Activated CD4-positive, alpha-beta T cell treated with anti-CD3 and anti-CD28 coated beads, Interleukin-2, amount 10 ng/mL, durations not matched to agents 7 days and 5 days (primary cell): ENCODE results near the gene RAB31. TPM values are rescaled to one million over a fixed set of nuclear protein-coding genes. Genes with fewer than 3 reads are reported as not detected.
"Not testable (repeated sequence)": the region's sequence is repeated elsewhere in the genome, so short reads cannot be mapped to it uniquely, and the experiment has no call there.

Experiments used
- CTCF ChIA-PET: fragments of 350-600 bp; sonication (Branson Sonifier 250); formaldehyde crosslinking; loops from one replicate; lab custom pipeline; 2021; ENCODE audit warnings: antibody characterized with exemption; lab: Charles Lee
- POLR2A ChIA-PET: fragments of 350-600 bp; sonication (Branson Sonifier 250); formaldehyde crosslinking; loops from one replicate; lab custom pipeline; 2021; ENCODE audit warnings: antibody characterized with exemption; lab: Charles Lee
- DNase-seq: peaks from one replicate; pipeline ENCODE4 v3.0.0-alpha.2; 2020
- H3K27ac Mint-ChIP-seq: one replicate; pipeline ENCODE4 v1.8.0; 2021; ENCODE audit warnings: mild to moderate bottlenecking, moderate library complexity, mixed read lengths
- H3K27me3 Mint-ChIP-seq: one replicate; pipeline ENCODE4 v1.8.0; 2021; ENCODE audit warnings: mixed read lengths
- H3K36me3 Mint-ChIP-seq: one replicate; pipeline ENCODE4 v1.8.0; 2021; ENCODE audit warnings: low read depth, mixed read lengths
- H3K4me1 Mint-ChIP-seq: one replicate; pipeline ENCODE4 v1.8.0; 2021; ENCODE audit warnings: mixed read lengths
- H3K4me3 Mint-ChIP-seq: one replicate; pipeline ENCODE4 v1.8.0; 2021; ENCODE audit warnings: mild to moderate bottlenecking, moderate library complexity, mixed read lengths
- H3K9me3 Mint-ChIP-seq: one replicate; pipeline ENCODE4 v1.8.0; 2021; ENCODE audit warnings: mixed read lengths
- total RNA-seq, 2 experiments: library from RNA; stranded (reverse); gene quantifications; one replicate each; pipeline ENCODE4 v1.2.3, GENCODE V29; 2021

The RAB31 gene
- total RNA-seq, 2 experiments from 2014 or later = 0.92 to 1.3 TPM

DNA sequence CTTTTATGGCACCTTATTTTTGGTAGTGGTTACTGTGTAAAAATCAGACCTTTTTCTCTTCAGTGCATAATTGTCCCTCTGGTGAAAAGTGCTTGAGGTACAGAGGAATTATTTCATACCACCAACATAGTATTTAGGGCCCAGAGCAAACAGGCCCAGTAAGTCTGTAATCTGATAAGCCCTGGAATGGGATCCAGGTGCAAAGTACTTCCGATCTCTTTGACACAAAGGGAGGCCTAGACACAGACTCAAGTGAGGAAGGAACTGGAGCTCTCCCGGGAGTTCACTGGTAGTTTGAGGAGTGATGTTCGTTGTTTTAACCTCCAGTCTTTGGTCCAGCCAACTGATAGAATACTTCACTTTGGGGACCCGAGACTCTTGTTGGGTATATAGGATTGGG lies 57.4 kb downstream of the RAB31 start:
- DNase-seq = no peak
- H3K9me3 Mint-ChIP-seq = no peaks in the 10 kb centered on the region
- CTCF ChIA-PET = no interaction called here

DNA sequence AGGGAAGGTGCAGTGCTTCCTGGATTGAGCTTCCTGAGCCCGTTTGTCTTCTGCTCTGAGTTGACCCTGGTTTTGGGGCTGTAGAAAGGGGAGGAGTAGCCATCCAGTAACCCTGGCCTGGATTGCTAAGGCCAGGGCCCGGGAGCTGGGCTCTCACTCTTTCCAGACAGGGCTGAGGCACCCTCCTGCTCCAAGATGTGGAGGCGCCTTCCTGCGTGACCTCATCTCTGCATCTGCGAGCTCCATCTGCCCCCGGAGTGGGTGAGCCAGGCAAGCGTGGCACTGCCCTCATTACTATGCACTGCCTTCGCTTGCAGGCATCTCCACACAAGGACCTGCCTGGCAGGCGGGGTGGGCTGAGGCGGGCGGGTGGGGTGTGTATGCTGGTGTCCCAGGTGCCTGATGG lies 58.0 kb downstream of the RAB31 start:
- Mint-ChIP-seq H3K9me3 (no peaks in the 10 kb centered on the region), H3K36me3 (no peaks in the 10 kb centered on the region), H3K4me1 (no peaks in the 10 kb centered on the region), H3K27me3 (peaks cover 4% of the 10 kb centered on the region), H3K27ac (no peak overlapping the region), H3K4me3 (no peak overlapping the region)
- no peak for DNase-seq
- ChIA-PET POLR2A (no interaction called here), CTCF (no interaction called here)

More for the DNA sequence above, 57.4 kb downstream of the RAB31 start:
- H3K36me3 Mint-ChIP-seq = no peaks in the 10 kb centered on the region
- no peak overlapping the region for H3K27ac Mint-ChIP-seq
- peaks cover 4% of the 10 kb centered on the region for H3K27me3 Mint-ChIP-seq
- H3K4me1 Mint-ChIP-seq = no peaks in the 10 kb centered on the region
- POLR2A ChIA-PET = no interaction called here
- no peak overlapping the region for H3K4me3 Mint-ChIP-seq

DNA sequence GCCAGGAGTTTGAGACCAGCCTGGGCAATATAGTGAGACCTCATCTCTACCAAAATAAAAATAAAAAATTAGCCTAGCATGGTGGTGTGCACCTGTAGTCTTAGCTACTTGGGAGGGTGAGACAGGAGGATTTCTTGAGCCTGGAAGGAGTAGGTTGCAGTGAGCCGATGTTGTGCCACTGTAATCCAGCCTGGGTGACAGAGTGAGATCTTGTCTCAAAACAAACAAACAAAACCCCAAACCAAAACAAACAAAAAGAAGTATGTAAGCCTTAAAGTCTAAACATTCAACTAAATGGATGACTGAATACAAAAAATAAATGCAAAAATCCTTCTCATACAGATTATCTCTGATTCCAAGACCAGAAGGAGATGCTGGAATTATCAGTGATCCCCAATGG lies 58.6 kb downstream of the RAB31 start:
- Mint-ChIP-seq H3K27ac (no peak overlapping the region), H3K4me3 (no peak overlapping the region), H3K36me3 (no peaks in the 10 kb centered on the region), H3K4me1 (peaks cover 1% of the 10 kb centered on the region), H3K9me3 (no peaks in the 10 kb centered on the region), H3K27me3 (peaks cover 4% of the 10 kb centered on the region)
- ChIA-PET POLR2A (no interaction called here), CTCF (no interaction called here)
- DNase-seq = no peak

DNA sequence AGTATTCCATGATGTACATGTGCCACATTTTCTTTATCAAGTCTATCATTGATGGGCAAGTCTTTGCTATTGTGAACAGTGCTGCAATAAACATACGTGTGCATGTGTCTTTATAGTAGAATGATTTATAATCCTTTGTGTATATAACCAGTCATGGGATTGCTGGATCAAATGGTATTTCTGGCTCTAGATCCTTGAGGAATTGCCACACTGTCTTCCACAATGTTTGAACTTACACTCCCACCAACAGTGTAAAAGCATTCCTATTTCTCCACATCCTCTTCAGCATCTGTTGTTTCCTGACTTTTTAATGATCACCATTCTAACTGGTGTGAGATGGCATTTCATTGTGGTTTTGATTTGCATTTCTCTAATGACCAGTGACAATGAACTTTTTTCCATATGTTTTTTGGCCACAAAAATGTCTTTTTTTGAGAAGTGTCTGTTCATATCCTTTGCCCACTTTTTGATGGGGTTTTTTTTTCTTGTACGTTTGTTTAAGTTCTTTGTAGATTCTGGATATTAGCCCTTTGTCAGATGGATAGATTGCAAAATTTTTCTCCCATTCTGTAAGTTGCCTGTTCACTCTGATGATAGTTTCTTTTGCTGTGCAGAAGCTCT lies 60.1 kb downstream of the RAB31 start:
- H3K27ac Mint-ChIP-seq, H3K4me3 Mint-ChIP-seq, H3K27me3 Mint-ChIP-seq, CTCF ChIA-PET, DNase-seq, H3K9me3 Mint-ChIP-seq, H3K36me3 Mint-ChIP-seq, H3K4me1 Mint-ChIP-seq, POLR2A ChIA-PET: not testable (repeated sequence)

DNA sequence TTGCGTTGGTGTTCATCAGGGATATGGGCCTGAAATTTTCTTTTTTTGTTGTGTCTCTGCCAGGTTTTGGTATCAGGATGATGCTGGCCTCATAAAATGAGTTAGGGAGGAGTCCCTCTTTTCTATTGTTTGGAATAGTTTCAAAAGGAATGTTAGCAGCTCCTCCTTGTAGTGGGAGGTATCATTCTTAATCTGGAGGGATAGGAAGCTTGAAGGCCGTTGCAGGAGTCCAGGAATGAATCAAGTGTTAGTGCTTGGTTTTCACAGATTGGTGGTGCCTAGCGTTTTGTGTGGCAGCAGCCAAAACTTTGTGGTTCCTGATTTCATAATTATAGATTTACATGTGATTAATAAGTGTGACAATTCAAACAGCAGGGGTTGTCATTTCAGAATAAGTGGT lies 62.0 kb downstream of the RAB31 start:
- H3K4me1 Mint-ChIP-seq, POLR2A ChIA-PET, H3K4me3 Mint-ChIP-seq, H3K36me3 Mint-ChIP-seq, H3K27ac Mint-ChIP-seq, DNase-seq, H3K9me3 Mint-ChIP-seq, H3K27me3 Mint-ChIP-seq: not testable (repeated sequence)
- CTCF ChIA-PET = interaction anchor here (1.1 kb wide), 1 partner anchor 15 kb away, joined by 4 read pairs; no protein-coding TSS in a partner anchor

DNA sequence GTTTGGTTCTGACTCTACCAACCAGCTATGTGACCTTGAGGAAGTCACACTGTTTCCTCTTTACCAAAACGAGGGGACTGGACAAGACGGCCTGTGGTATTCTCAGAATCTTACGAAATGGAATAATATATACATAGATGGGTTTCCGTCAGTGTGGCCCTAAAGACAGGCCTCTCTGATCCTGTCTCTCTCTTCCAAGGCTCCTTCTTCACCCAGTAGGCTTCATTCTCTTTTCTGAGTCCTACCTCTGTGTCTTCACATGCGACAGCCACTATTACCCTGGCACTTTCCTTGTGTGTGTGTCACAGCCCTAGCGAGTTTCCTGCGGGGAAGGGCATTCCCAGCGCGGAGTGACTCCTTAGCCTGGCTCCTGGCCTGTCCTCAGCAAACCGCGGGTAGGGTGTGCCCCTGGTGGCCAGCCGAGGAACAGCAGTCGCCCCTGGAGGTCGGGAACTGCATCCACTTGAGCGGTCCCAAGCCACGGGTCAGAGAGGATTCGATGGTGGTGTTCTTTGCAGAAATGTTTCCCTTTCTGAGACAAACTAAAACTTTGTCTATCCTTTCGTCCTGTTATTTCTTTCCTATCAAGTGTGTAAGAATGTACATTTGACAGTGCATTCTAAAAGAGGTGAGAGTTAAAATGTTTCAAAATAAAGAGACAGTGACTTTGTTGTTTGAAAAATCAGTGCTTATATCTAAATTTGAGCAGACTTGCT lies 63.3 kb downstream of the RAB31 start:
- Mint-ChIP-seq H3K9me3 (no peaks in the 10 kb centered on the region), H3K4me3 (no peak overlapping the region), H3K27ac (no peak overlapping the region), H3K36me3 (no peaks in the 10 kb centered on the region), H3K27me3 (peaks cover 12% of the 10 kb centered on the region), H3K4me1 (peaks cover 1% of the 10 kb centered on the region)
- ChIA-PET POLR2A (no interaction called here), CTCF (interaction anchor here (0.8 to 1.1 kb wide), 3 partner anchors 16 to 31 kb away, joined by 3 to 4 read pairs (median 3); no protein-coding TSS in a partner anchor)
- peak; percentile 56 for DNase-seq

DNA sequence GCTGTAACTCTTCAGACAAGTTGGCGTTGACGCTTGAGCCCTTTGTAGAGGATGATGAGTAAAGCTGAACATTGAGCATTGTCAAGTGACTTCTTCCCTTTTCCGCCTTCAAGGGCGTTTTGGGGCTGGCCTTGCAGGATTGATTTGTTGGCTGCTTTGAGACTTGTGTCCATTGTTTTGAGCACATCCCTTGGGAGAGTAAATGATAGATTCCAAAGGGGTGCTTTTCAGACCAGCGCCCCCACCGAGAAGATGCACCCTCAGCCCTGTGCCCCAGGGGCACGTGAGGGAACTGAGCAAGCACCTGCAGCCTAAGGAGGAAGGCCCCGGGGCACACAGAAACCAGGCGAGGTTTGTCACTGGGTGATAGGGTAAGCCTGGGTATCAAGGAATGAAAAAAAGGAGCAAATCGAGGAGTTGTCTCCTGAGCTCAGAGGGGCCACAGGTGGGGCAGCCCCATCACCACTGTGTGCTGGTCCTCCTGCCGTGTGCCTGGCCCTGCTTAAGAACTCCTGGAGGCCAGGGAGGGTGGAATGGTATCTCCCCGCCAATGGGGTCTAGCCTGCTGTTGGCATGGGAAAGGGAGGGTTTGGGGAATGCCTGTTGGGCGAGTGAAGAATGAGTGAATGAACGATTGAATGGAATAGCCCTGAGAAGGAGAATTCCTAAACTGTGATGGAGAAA lies 64.0 kb downstream of the RAB31 start:
- Mint-ChIP-seq H3K36me3 (no peaks in the 10 kb centered on the region), H3K4me1 (peaks cover 1% of the 10 kb centered on the region), H3K4me3 (no peak overlapping the region), H3K27ac (no peak overlapping the region), H3K9me3 (no peaks in the 10 kb centered on the region), H3K27me3 (peaks cover 12% of the 10 kb centered on the region)
- ChIA-PET POLR2A (no interaction called here), CTCF (no interaction called here)
- DNase-seq = no peak

DNA sequence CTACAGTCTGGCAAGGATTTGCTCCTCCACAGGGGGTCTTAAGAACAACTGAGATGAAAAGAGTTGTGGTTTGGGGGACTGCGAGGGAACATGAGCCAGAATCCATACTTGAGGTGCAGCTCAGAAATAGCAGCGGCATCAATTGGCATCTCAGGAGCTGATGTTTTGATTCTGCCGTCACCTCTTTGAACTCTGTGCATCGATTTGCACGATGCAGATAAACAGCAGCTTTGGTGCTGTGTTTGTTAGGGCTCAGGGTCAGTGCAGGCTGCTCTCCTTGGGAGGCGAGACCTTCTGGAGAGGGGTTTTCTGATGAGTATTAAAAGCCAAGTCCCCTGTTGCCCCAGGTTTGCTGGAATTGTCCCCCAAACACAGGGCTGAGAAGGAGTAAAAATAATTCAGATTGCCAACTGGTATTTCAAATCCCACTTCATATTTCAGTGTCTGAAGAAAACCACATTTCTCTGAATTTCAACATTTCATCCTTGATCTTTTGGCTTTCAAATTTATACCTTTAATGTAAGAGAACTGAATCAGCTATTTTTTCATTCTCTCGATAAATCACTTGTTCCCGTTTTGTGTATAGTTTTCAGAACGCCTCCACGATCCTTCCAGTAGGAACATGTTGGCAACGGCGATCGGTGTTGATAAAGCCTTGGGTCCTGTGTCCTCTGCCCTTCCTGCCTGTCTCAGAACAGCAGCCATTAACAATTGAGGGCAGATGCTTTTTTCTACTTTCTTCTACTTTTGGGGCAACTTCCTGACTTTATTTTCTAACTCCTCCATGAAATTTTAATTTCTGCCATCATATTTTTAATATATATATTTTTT lies 65.0 kb downstream of the RAB31 start:
- no peak for DNase-seq
- no peak overlapping the region for H3K27ac Mint-ChIP-seq
- POLR2A ChIA-PET = no interaction called here
- H3K27me3 Mint-ChIP-seq = peaks cover 12% of the 10 kb centered on the region
- H3K4me3 Mint-ChIP-seq = no peak overlapping the region
- no peaks in the 10 kb centered on the region for H3K36me3 Mint-ChIP-seq
- peaks cover 1% of the 10 kb centered on the region for H3K4me1 Mint-ChIP-seq
- no peaks in the 10 kb centered on the region for H3K9me3 Mint-ChIP-seq
- CTCF ChIA-PET = interaction anchor here (0.5 kb wide), 1 partner anchor 645 kb away, joined by 3 read pairs; no protein-coding TSS in a partner anchor

DNA sequence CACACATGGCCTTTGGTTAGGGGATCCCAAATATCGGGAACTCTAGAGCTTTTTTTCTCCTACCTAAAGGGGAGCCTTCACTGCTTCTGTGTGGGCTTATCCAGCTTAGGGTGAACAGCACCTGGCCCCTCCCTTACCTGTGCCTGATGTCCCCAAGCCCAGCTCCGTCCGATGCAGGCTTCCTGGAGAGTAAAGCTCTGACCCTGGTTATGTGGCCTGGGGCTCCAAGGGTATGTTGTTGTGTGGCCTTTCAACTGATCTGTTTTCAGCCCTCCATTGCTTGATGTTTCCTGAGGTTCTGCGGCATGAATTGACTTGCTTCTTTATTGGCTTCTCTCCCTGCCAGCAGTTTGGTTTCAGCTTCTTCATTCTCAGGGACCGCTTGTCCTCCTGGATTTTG lies 66.0 kb downstream of the RAB31 start:
- H3K4me3 Mint-ChIP-seq = no peak overlapping the region
- no peaks in the 10 kb centered on the region for H3K9me3 Mint-ChIP-seq
- ChIA-PET CTCF (interaction anchor here (0.5 kb wide), 1 partner anchor 644 kb away, joined by 3 read pairs; no protein-coding TSS in a partner anchor), POLR2A (no interaction called here)
- H3K27me3 Mint-ChIP-seq = peaks cover 10% of the 10 kb centered on the region
- H3K4me1 Mint-ChIP-seq = peaks cover 1% of the 10 kb centered on the region
- H3K27ac Mint-ChIP-seq = no peak overlapping the region
- no peaks in the 10 kb centered on the region for H3K36me3 Mint-ChIP-seq
- DNase-seq = no peak

DNA sequence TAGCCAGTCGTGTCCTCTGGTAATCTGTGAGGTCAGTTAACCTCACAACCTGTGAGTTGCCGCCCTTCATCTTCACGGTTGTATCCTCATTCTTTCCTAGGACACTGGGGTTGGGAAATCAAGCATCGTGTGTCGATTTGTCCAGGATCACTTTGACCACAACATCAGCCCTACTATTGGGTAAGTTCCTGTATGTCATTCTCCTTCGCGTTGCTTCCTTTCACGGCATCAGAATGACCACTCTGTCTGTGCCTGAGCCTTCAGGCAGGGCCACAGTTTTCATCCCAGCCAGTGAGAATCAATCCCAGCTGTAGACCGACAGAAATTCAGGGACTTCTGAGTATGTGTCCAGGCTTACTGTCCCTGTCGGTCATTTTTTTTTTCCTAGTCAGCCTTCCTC lies 67.1 kb downstream of the RAB31 start:
- peaks cover 1% of the 10 kb centered on the region for H3K4me1 Mint-ChIP-seq
- H3K27me3 Mint-ChIP-seq = peaks cover 10% of the 10 kb centered on the region
- H3K27ac Mint-ChIP-seq = no peak overlapping the region
- H3K4me3 Mint-ChIP-seq = no peak overlapping the region
- DNase-seq = no peak
- H3K36me3 Mint-ChIP-seq = no peaks in the 10 kb centered on the region
- CTCF ChIA-PET = no interaction called here
- H3K9me3 Mint-ChIP-seq = no peaks in the 10 kb centered on the region
- POLR2A ChIA-PET = no interaction called here

DNA sequence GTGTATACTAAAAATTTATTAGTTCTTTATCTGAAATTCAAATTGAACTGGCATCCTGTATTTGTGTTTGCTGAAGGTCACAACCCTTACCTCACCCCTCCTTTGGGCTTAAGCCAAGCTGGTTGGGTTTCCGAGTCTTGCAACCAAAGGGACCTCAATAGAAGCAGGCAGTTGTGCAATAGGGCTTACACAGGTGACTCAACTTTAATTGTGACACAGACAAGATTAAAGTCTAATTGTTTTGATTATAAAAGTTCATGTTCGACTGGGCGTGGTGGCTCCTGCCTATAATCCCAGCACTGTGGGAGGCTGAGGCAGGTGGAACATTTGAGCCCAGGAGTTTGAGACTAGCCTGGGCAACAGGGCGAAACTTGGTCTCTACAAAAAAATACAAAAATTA lies 71.5 kb downstream of the RAB31 start:
- DNase-seq = no peak
- ChIA-PET POLR2A (no interaction called here), CTCF (interaction anchor here (1.5 kb wide), 1 partner anchor 49 kb away, joined by 3 read pairs; no protein-coding TSS in a partner anchor)
- Mint-ChIP-seq H3K4me1 (peaks cover 4% of the 10 kb centered on the region), H3K27ac (no peak overlapping the region), H3K27me3 (peaks cover 2% of the 10 kb centered on the region), H3K4me3 (no peak overlapping the region), H3K9me3 (no peaks in the 10 kb centered on the region), H3K36me3 (no peaks in the 10 kb centered on the region)

DNA sequence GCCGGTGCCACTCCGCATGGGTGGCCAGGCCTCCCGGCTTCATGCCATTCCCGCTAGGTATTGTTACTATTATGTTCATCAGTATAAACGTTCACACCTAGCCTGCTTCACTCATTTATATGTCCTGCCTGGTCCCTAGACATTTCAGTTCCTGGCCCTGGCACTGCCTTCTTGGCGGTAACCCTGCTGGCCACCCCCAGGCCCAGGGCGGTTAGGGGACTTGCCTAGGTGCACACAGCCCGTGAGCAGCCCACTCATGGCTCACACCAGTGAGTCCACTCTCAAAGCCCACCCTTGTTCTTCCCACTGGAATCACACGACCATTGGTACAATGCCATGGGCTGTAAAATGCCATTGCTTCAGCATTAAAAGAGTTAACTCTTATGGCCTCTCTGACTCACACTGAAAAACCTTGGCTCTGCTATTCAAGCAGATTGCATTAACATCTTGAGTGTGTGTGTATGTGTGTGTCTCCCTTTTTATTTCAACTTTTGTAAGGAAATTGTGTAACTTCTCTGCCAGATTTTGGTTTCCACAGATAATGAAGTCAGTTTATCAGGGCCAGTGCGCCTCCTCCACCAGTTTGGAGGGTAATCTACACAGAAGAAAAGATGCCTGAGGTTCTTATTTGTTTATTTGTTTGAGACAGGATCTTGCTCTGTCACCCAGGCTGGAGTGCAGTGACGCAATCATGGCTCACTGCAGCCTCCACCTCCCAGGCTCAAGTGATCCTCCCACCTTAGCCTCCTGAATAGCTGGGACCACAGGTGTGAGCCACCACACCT lies 74.2 kb downstream of the RAB31 start:
- DNase-seq = no peak
- no peak overlapping the region for H3K4me3 Mint-ChIP-seq
- H3K9me3 Mint-ChIP-seq = no peaks in the 10 kb centered on the region
- POLR2A ChIA-PET = no interaction called here
- peaks cover 4% of the 10 kb centered on the region for H3K4me1 Mint-ChIP-seq
- peaks cover 6% of the 10 kb centered on the region for H3K27me3 Mint-ChIP-seq
- H3K27ac Mint-ChIP-seq = no peak overlapping the region
- no peaks in the 10 kb centered on the region for H3K36me3 Mint-ChIP-seq
- CTCF ChIA-PET = no interaction called here
